GM19035 (cell line): Measurements from ENCODE around the gene EGLN2.
"Not testable (repeated sequence)": the region's sequence is repeated elsewhere in the genome, so short reads cannot be mapped to it uniquely, and the experiment has no call there.

Experiments
- ATAC-seq: cut with Tn5 transposase; IDR thresholded peaks from one replicate; pipeline ENCODE4 v1.9.1; 2021; ENCODE audit not compliant: unreplicated experiment

Gene EGLN2

DNA sequence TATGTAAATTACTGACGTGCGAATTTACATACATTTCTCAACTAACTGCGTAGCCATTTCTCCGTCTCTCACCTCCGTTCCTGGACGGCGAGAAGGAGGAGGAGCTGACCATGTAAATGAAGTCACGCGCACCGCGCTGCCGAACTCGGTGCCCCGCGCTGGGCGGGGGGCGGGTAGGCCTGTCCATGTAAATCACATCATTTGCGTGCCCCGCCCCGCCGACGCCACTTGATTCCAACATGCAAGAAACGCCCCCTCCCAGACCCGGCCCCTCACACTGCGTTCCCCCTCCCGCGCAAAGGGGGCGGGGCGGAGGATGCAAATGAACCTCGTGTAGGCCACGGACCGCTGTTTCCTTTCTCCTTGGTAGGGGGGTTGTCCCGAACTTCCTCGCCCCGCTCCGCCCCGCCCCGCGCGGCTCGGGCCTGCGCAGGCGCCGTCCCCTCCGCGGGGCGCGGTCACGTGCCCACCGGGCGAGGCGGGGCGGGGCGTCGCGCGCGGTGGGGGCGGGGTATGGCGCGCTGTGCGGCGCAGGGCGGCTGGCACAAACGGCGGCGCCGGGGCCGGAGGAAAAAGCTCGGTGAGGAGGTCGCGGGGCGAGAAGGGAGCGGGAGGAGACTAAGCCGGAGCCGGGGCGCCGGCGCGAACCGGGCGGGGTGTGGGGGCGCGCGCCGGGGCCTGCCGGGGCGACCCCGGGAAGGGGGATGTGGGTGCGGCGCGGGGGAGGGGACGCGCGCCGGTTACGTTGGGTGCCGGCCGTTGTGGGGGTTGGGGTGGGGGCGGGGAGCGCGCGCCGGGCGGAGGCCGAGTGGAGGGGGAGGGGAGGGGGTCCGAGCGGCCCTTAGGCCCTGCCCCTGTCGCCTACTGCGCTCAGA, at the start of gene EGLN2:
Gene EGLN2 (plus strand): TSS at position 509 of the 875 bp plus-strand sequence. CDS start 1,382 bp downstream, outside the sequence.
- ATAC-seq = peak; percentile 78

DNA sequence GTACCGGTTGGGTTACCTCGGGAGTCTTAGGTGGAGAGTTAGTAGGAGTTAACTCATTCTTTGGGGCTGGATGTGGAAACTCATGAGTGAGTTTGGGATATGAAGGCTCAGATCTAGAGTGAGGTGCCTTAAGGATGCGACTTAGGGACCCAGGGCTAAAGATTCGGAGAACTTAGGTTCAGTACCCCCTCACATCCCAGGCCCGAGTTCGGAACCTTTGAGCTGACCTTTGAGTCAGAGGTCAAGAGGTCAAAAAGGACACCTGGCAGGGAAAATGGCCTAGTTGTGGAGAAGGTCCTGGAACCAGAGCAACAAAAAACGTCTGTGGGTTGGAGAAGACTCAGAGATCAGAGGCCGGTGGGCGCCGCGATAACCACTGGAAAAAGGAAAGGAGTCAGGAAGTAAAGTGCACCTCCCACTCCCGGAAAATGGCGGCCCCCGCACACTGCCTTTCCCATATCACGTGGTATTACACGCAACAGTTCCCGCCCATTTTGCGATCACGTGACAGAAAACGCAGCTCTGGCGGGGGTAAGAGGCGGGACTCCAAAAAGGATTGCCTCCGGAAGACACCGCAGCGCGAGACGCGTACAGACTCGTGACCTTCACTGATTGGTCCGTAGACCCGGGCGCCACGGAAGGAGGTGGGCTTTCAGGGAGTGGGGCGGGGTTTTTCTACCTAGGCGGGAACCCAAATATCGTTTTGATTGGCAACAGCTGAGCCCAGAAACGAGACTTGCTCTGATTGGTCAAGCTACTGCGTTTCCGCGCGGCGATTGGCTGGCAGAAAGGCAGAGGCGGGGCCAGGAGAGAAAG, 48.7 kb upstream of the EGLN2 start, which contains the start of gene ACTMAP:
Gene ACTMAP (minus strand): TSS at position 420 of the 816 bp plus-strand sequence. CDS start 674 bp downstream, outside the sequence.
- ATAC-seq = peak; percentile 85

DNA sequence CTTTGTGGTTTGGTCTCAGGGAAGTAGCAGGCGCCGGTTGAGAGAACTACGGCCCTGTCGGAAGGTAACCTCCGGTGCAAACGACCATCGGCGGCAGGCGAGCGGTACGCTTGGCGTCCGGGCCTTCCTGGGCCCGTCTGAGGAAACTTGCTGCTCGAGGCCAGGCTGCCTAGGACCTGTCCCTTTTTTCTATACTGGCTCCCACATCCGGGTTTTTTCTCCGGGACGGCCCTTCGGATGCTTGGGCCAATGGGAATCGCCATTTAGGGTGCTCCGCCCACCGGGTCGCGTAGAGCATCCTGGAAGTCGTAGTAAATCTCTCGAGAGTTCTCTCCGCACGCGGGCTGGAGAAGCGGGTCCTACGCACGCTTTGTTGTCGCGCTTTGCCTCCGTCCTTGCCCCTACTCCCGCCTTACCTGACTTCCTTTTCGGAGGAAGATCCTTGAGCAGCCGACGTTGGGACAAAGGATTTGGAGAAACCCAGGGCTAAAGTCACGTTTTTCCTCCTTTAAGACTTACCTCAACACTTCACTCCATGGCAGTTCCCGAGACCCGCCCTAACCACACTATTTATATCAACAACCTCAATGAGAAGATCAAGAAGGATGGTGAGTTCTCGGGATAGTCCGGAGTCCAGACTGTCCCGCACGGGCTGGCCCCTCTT, 48.0 kb upstream of the EGLN2 start, which contains the start of gene SNRPA:
Gene SNRPA (plus strand): TSS at position 330 of the 664 bp plus-strand sequence. CDS start 206 bp downstream, at position 536.
- peak; percentile 54 for ATAC-seq

DNA sequence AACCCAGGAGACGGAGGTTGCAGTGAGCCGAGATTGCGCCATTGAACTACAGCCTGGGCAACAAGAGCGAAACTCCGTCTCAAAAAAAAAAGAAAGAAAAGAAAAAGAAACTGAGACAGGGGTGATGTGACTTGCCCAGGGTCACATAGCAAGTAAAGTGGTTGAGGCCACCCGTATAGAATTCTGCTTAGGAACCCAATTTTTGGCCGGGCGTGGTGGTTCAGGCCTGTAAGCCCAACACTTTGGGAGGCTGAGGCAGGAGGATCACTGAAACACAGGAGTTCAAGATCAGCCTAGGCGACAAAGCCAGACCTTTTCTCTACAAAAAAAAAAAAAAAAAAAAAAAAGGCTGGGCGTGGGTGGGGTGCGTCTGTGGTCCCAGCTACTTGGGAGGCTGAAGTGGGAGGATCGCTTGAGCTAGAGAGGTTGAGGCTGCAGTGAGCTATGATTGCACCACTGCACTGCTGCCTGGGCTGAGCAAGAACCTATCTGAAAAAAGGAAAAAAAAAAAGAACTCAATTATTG, 46.7 kb upstream of the EGLN2 start:
- no peak for ATAC-seq

DNA sequence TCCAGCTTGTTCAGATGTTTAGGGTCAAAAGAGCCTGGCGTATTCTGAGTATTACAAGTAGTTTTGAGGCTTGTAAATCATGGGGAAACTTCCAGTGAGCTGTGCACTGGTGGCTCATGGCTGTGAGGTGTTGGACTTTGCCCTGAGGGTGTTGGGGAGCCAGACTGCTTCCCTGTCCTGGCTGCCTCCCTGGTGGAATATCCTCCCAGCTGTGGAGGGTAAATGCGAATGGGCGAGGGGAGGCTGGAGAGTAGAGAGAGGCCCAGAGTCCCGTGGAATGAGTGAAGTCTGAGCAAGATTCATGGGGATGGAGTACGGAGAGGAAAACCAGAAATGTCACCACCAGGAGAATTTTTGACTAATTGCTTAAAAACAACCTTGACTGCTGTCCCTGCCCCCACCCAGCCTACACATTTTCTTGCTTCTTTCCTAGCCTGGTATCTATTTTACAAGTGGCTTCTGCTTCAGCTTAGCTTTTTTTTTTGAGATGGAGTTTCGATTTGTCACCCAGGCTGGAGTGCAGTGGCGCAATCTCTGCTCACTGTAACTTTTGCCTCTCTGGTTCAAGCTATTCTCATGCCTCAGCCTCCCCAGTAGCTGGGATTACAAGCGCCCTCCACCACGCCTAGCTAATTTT, 44.3 kb upstream of the EGLN2 start:
- no peak for ATAC-seq

DNA sequence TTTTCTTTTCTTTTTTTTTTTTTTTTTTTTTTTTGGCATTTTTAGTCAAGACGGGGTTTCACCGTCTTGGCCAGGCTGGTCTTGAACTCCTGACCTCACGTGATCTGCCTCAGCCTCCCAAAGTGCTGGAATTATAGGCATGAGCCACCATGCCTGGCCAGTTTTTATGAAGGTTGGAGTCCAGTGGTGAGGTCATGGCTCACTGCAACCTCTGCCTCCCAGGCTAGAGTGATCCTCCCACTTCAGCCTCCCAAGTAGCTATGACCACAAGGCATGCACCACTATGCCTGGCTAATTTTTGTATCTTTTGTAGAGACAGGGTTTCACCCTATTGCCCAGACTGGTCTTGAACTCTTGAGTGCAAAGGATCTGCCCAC, 43.8 kb upstream of the EGLN2 start:
- no peak for ATAC-seq

DNA sequence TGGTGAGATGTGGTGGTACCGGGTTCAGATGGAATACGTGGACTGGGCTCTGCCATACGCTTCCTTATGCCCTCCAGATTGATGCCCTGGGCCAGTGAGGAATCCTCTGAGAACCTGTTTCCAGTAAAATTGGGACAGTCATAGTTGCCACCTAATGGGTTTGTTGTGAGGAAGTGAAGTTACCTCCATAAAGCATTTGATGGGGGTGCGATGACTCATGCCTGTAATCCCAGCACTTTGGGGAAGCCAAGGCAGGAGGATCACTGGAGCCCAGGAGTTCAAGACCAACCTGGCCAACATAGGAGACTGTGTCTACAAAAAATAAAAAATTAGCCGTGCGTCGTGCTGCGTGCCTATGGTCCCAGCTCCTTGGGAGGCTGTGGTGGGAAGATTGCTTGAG, 43.2 kb upstream of the EGLN2 start:
- no peak for ATAC-seq

DNA sequence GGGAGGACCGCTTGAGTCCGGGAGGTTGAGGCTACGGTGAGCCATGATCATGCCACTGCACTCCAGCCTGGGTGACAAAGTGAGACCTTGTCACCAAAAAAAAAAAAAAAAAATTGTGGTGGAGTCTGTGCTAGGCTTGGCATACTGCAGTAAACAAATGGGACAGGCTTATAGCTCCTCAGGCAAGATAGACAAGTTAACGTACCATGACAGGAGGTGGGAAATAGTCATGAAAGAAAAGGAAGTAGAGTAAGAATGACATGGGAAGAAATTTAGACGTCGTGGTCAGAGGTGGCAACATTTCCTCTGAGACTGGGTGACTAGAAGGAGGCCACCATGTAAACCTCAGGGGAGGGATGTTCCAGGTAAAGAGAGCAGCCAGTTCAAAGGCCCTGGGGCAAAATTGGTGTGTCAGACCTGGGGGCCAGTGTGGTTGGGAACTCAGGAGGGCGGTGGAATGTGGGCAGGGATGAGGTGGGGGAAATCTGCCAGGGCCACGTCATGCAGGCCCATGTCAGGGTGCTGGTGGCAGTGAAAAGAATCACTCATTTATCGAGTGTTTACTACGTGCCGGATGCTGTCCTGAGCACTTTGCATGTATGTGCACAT, 42.4 kb upstream of the EGLN2 start:
- no peak for ATAC-seq

DNA sequence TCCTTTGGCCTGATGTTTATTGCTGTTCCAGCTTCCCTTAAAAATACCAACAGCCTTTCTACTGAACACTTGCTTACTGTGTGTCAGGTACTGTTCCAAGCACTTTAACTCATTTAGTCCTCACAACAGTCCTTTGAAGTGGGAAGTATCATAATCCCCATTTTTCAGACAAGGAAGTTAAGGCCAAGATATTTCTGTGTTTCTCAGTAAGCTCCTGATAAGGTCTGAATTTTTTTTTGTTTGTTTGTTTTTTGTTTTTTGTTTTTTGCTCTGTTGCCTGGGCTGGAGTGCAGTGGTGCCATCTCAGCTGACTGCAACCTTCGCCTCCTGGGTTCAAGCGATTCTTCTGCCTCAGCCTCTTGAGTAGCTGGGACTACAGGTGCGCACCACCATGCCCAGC, 40.5 kb upstream of the EGLN2 start:
- no peak for ATAC-seq

DNA sequence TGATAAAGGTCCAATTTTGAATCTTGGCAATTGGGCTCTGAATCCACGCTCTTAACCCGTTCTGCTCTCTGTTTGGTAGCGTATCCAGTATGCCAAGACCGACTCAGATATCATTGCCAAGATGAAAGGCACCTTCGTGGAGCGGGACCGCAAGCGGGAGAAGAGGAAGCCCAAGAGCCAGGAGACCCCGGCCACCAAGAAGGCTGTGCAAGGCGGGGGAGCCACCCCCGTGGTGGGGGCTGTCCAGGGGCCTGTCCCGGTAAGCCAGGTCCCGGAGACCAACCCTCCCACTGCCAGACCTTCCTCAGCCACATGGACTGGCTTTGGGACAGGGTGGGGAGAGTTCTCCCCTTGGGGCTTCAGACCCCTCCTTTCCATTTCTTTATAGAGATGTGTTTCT, 39.6 kb upstream of the EGLN2 start:
- ATAC-seq = no peak

DNA sequence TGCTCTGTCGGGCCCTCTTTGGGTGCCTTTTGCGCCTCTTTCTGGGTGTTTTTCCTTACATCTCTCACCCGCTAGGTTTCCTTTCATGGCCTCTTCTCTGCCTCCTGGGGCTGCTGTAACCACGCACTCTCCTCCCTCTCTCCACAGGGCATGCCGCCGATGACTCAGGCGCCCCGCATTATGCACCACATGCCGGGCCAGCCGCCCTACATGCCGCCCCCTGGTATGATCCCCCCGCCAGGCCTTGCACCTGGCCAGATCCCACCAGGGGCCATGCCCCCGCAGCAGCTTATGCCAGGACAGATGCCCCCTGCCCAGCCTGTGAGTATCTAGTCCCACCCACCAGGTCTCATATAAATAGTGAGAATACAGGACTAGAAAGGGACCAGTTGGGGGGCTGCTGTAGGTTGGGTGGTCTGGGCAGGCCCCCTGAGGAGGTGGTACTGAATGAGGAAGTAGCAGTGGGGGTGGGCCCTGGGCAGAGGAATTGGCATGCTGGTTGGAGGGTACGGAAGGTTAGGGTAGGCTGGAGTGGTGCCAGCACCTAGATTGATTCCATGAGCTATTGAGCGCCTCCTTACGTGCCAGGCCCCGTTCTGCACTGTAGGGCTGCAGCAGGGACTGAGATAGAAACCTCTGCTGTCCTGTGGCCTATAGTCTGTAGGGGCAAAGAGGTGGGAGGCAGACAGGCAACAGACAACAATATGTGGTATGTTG, 36.1 kb upstream of the EGLN2 start:
- ATAC-seq = no peak

DNA sequence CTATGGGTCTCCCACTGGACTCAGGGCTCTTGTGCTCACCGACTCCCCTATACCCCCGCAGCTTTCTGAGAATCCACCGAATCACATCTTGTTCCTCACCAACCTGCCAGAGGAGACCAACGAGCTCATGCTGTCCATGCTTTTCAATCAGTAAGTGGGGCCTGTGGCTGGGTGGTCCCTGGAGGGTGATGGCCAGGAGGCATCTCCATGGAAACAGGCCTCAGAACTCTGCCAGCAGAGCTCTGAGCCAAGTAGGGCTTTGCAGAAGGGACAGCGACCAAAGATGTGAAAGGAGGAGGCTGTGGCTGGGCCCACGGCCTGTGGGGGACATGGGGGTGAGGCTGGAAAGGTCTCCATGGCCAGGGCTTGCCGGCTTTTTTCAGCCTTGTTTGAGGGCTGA, 35.5 kb upstream of the EGLN2 start:
- no peak for ATAC-seq

DNA sequence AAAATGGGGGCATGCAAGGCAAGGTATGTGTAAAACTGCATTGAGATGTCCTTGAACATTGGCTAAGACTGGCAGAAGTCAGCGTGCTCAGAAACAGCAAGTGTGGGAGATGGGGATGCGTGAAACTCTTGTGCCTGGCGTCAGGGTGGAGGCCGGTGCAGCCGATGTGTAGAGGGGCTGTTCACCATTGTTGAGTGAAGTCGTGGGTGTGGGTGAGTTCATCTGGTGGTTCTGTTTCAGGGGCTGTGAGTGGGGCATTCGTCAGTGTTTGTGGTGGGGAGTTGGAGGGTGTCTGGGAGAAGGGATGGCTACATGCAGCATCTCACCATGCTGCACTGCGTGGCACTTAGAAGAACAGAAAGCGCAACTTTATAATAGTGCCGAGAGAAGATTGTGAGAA, 35.0 kb upstream of the EGLN2 start:
- no peak for ATAC-seq

DNA sequence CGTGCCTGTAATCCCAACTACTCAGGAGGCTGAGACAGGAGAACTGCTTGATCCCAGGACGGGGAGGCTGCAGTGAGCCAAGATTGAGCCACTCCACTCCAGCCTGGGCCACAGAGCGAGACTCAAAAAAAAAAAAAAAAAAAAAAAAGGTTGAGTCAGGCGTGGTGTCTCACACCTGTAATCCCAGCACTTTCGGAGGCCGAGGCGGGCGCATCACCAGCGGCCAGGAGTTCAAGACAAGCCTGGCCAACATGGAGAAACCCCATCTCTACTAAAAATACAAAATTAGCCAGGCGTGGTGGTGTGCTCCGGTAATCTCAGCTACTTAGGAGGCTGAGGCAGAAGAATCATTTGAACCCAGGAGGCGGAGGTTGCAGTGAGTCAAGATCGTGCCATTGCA, 32.6 kb upstream of the EGLN2 start:
- ATAC-seq = not testable (repeated sequence)

DNA sequence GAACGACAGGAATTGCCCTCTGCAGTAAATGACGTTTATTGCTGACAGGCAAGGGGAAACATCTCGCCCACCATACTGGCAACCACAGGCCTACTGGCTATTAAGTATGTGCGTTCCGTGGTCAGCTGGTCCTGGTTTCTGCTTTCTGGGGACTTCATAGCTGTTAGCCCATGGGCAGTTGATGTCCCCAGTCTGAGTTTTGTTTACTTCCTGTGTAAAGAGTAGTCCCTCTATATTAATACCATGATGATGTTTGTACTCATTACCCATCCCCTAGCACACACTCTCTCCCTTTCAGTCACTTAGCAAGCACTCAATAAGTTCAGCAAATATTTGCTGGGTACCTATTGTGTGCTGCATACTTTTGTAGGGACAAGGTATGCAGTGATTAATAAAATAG, 30.1 kb upstream of the EGLN2 start:
- ATAC-seq = no peak

DNA sequence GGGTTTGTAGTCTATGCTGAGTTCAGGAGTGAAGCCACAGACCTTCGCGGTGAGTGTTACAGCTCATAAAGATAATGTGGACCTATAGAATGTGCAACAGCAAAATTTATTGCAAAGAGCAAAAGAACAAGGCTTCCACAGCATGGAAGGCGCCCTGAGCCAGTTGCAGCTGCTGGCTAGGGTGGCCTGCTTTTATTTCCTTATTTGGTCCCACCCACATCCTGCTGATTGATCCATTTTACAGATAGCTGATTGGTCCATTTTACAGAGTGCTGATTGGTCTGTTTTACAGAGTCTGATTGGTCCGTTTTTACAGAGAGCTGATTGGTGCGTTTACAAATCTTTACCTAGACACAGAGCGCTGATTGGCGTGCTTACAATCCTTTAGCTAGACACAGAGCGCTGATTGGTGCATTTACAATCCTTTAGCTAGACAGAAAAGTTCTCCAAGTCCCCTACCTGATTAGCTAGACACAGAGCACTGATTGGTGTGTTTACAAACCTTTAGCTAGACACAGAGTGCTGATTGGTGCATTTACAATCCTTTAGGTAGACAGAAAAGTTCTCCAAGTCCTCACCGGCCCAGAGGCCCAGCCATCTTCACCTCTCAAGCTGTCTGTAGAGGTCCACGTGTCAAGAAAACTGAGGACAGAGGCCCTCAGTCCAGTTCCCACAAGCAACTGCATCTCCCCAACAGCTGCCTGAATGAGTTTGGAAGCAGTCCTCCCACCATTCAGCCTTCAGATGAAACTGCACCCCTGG, 27.7 kb upstream of the EGLN2 start:
- not testable (repeated sequence) for ATAC-seq

DNA sequence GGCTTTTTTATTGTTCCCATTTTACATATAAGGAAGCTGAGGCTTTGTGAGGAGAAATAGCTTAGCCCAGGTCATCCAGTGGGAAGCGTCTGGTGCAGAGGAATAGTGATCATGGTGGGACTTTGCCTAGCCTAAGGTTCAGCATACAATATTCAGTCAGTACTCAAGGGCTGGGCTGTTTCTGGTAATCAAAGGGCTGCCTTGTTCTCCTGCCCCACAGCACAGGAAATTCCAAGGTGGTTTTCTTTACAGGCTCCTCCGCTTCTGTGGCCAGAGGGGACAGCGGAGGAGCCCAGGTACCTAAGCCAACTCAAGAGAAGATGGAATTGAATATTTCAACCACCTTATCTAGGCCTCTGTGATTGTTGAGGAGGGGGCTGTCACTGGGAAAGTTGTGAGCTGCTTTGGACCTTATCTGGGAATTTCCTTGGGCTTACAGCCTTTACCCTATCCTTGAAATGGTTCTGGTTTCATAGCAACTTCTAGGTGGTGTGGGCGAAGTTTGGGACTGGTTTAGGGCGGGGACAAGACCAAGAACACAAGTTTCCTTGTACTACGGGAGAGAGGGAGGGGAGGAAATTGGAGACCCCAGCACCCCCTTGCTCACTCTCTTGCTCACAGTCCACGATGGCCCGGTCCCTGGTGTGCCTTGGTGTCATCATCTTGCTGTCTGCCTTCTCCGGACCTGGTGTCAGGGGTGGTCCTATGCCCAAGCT, 23.9 kb upstream of the EGLN2 start, which contains the start of gene MIA:
Gene MIA (plus strand): TSS at position 606 of the 716 bp plus-strand sequence. CDS start 22 bp downstream, at position 628.
- ATAC-seq = no peak

DNA sequence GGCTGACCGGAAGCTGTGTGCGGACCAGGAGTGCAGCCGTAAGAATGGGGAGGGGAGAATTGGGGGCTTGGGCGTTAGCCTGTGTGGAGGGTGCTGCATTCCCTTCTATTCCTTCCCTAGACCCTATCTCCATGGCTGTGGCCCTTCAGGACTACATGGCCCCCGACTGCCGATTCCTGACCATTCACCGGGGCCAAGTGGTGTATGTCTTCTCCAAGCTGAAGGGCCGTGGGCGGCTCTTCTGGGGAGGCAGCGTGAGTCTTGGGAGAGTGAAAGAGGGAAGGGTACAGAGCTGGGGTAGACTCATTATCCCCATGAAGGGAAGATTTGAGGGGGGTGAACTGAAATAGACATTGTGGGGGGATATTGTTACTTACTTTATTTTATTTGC, 23.4 kb upstream of the EGLN2 start:
- ATAC-seq = no peak
